Stomach (tissue), 9 donors: ENCODE results near the gene SPRYD4. TPM values are rescaled to one million over a fixed set of nuclear protein-coding genes. Genes with fewer than 3 reads are reported as not detected.

Experiments
- DNase-seq, 2 donors: peaks; one replicate each; pipeline versions ENCODE4 v3.0.0 to v3.0.0-alpha.2; 2013 to 2019
- H3K27ac ChIP-seq, 5 donors: fragments of 200-600 bp in 4 of 5; sonication (generic) in 4 of 5; one replicate each; pipeline ENCODE4 v1.5.1; 2013 to 2019; ENCODE audit warnings: mild to moderate bottlenecking in 1 of 5, moderate library complexity in 1 of 5
- H3K27me3 ChIP-seq, 3 donors: fragments of 200-600 bp; sonication (generic); one replicate each; pipeline ENCODE4 v1.5.1; 2017 to 2019; ENCODE audit warnings: mixed run types in 1 of 3
- H3K36me3 ChIP-seq, 4 donors: fragments of 200-600 bp; sonication (generic); 1 replicate in 3 of 4; 2 replicates in 1 of 4; pipeline ENCODE4 v1.5.1; 2016 to 2019
- H3K4me1 ChIP-seq, 4 donors: fragments of 200-600 bp; sonication (generic); one replicate each; pipeline ENCODE4 v1.5.1; 2016 to 2019
- H3K4me3 ChIP-seq, 4 donors: fragments of 200-600 bp; sonication (generic) in 3 of 4; one replicate each; pipeline ENCODE4 v1.5.1; 2016 to 2019; ENCODE audit warnings: mild to moderate bottlenecking in 1 of 4
- H3K9me3 ChIP-seq, 4 donors: fragments of 200-600 bp; sonication (generic); one replicate each; pipeline ENCODE4 v1.5.1; 2016 to 2019
- EP300 ChIP-seq: sonication (generic); formaldehyde crosslinking; IDR thresholded peaks from one replicate; pipeline ENCODE4 v1.6.1; 2017; ENCODE audit warnings: antibody characterized with exemption
- POLR2A ChIP-seq, 4 donors: fragments of 450-650 bp; IDR thresholded peaks; one replicate each; pipeline ENCODE4 v1.6.1; 2016; ENCODE audit warnings: antibody characterized with exemption in 4 of 4, control low read depth in 2 of 4, mild to moderate bottlenecking in 1 of 4, moderate library complexity in 1 of 4
- POLR2AphosphoS5 ChIP-seq, 3 donors: sonication (generic); formaldehyde crosslinking; IDR thresholded peaks; one replicate each; pipeline ENCODE4 v1.6.1; 2016; ENCODE audit warnings: antibody characterized with exemption in 3 of 3
- WGBS, 5 donors: extraction: QIAGEN DNeasy Blood & Tissue Kit in 3 of 5; methylation state at CpG; one replicate each; pipeline versions ENCODE4 v1.1.5 to v1.1.7; 2013 to 2018; 5-methylcytosine and 5-hydroxymethylcytosine counted together
- intact Hi-C: fragments of 100-400 bp; cut with DNase I; formaldehyde crosslinking; loops from one replicate; pipeline ENCODE4 v1.15.1; 2023; ENCODE audit warnings: low total_unique reads
- polyA plus RNA-seq, 3 donors: library from polyadenylated mRNA; stranded (reverse); fragments of 200-250 nt; gene quantifications; one replicate each; pipeline ENCODE4 v1.2.3, GENCODE V29; 2013
- total RNA-seq, 5 donors: library from RNA; depleted of rRNA; stranded (reverse); fragments of >200 nt; gene quantifications; one replicate each; pipeline versions ENCODE4 v1.1.0 to v1.2.3, GENCODE V29; 2014 to 2016
- TF ChIP-seq, protein P1 (sequence below), 7 experiments: fragments of 450-650 bp in 4 of 7; fragments of 200-600 bp in 3 of 7; sonication (generic) in 3 of 7; IDR thresholded peaks; one replicate each; pipeline ENCODE4 v1.5.1; 2016 to 2019; ENCODE audit warnings: antibody characterized with exemption in 7 of 7, control low read depth in 2 of 7, mild to moderate bottlenecking in 1 of 7
- donor health status: healthy with polysubstance abuse.
- donor health status: Bipolar disorder and iron deficiency.
- donor health status: healthy.

Gene SPRYD4
- total and polyA plus RNA-seq, 8 donors: 0.29 to 5.8 (median 2.0) TPM

DNA sequence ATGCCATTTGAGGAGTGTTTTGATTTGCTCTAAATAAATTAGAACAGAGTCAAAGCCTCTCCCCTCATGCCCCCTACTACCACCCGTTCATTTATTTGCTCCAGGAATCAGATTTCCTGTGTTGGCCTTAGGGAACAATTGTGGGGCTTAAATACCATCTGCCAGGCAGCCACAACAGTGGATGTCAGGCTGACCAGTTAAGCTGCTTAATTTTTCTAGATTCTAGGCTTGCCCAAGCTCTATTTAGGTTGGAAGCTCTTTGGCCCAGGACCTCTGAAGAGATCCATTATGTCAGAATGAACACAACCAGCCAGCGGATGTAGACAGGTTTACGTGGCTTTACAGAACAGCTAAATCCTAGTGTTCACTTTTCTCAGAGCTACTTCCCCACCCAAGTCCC lies 18.1 kb upstream of the SPRYD4 start:
- Histone ChIP-seq H3K27ac (no peak overlapping the region), H3K27me3 (no peaks in the 10 kb centered on the region), H3K9me3 (no peaks in the 10 kb centered on the region), H3K4me1 (peaks cover 9 to 19% (median 13%) of the 10 kb centered on the region in 4 donors), H3K4me3 (no peak overlapping the region), H3K36me3 (no peaks in the 10 kb centered on the region)
- TF ChIP-seq, protein P1, sequence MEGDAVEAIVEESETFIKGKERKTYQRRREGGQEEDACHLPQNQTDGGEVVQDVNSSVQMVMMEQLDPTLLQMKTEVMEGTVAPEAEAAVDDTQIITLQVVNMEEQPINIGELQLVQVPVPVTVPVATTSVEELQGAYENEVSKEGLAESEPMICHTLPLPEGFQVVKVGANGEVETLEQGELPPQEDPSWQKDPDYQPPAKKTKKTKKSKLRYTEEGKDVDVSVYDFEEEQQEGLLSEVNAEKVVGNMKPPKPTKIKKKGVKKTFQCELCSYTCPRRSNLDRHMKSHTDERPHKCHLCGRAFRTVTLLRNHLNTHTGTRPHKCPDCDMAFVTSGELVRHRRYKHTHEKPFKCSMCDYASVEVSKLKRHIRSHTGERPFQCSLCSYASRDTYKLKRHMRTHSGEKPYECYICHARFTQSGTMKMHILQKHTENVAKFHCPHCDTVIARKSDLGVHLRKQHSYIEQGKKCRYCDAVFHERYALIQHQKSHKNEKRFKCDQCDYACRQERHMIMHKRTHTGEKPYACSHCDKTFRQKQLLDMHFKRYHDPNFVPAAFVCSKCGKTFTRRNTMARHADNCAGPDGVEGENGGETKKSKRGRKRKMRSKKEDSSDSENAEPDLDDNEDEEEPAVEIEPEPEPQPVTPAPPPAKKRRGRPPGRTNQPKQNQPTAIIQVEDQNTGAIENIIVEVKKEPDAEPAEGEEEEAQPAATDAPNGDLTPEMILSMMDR (IDR thresholded peaks at IDR 0.05): no peak
- no peak for TF ChIP-seq POLR2A (IDR thresholded peaks at IDR 0.05)
- WGBS, 5 donors: 84 to 93% (median 91%) methylated on average over 3 of the region's 3 CpGs
- intact Hi-C loops: loop anchor here (10.0 kb wide), 1 partner anchor 85 kb away; the partner anchor contains the start of genes APOF and STAT2
- DNase-seq: no peak

DNA sequence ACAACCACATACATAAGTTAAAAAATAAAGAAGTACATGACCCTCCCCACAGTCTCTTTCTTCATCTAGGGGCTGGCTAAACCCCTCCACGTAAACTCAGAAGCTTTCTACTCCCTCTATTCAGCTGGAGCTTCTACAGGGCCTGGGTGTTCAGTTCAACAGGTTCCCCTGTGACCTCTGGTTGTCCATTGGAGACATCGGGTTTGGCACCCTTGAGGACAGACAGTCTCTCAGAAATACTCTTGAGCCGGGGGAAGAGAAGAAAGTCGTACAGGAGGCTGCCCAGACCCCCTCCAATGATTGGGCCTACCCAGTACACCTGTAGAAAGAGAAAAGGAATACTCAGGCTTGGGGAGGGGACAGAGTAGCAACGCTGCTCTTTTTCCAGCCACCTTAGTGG lies 17.2 kb upstream of the SPRYD4 start:
- WGBS, 5 donors: 68 to 80% (median 71%) methylated on average over 5 of the region's 5 CpGs
- Histone ChIP-seq H3K9me3 (no peaks in the 10 kb centered on the region), H3K27me3 (no peaks in the 10 kb centered on the region), H3K27ac (no peak overlapping the region), H3K36me3 (no peaks in the 10 kb centered on the region), H3K4me3 (no peak overlapping the region), H3K4me1 (peaks cover 9 to 19% (median 13%) of the 10 kb centered on the region in 4 donors)
- DNase-seq: no peak
- TF ChIP-seq, protein P1 (IDR thresholded peaks at IDR 0.05): no peak
- TF ChIP-seq POLR2A (IDR thresholded peaks at IDR 0.05): no peak
- intact Hi-C loops: loop anchor here (10.0 kb wide), 1 partner anchor 86 kb away; the partner anchor contains the start of genes APOF and STAT2

DNA sequence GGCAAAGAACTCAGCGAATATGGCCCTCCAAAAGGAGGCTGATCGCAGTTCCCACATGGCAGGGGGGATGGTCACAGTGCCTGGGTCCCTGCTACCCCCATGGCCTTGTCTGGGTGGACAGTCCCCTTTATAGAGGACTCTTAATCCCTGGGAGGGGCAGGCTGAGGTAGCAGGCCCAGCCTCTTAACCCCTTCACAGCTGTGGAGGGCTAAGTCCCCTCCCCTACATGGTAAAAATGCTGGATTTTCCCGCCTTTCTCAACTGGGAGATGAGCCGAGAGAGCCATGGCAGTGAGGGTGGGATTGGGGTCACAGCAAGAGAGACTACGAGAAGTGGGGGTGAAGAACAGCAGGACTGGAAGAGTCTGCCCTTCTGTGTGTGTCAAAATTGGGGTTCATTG lies 13.8 kb upstream of the SPRYD4 start, which contains the start of gene MIP:
TSS of gene MIP (minus strand) at position 101 of the 400 bp plus-strand sequence. CDS start at position 57, 44 bp downstream.
- intact Hi-C loops: loop anchor here (10.0 kb wide), 1 partner anchor 90 kb away; the partner anchor contains the start of genes APOF and STAT2

DNA sequence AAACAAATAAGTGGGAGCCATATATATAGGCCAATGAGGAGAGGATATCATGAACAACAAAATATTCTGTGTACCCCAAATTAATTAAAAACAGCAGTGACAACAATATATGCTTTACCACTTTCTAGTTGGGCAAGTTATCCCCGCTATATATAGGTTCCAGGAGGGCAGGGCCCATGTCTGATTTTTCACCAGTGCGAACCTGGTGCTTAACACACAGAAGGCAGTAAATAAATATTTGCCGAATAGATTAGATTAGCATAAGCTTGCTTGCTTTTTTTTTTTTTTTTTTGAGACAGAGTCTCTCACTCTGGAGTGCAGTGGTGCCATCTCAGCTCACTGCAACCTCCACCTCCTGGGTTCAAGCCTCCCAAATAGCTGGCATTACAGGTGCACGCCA lies 10.6 kb upstream of the SPRYD4 start:
- Histone ChIP-seq H3K4me3 (no peak overlapping the region), H3K27ac (no peak overlapping the region), H3K36me3 (no peaks in the 10 kb centered on the region), H3K27me3 (no peaks in the 10 kb centered on the region), H3K4me1 (peaks cover 0 to 11% (median 2%) of the 10 kb centered on the region in 4 donors), H3K9me3 (no peaks in the 10 kb centered on the region)
- DNase-seq: peak; percentile 55 to 67
- WGBS, 5 donors: 37 to 64% (median 50%) methylated on average over 4 of the region's 4 CpGs
- TF ChIP-seq POLR2A (IDR thresholded peaks at IDR 0.05): no peak
- TF ChIP-seq EP300: no peak
- TF ChIP-seq, protein P1 (IDR thresholded peaks at IDR 0.05): no peak
- no peak for TF ChIP-seq POLR2AphosphoS5 (IDR thresholded peaks at IDR 0.05)
- intact Hi-C loops: loop anchor here (10.0 kb wide), 1 partner anchor 93 kb away; the partner anchor contains the start of genes APOF and STAT2

More for the DNA sequence above, 13.8 kb upstream of the SPRYD4 start, which contains the start of gene MIP:
- Histone ChIP-seq H3K36me3 (no peaks in the 10 kb centered on the region), H3K4me3 (no peak within 1 kb of the TSS), H3K27me3 (no peaks in the 10 kb centered on the region), H3K9me3 (no peaks in the 10 kb centered on the region), H3K4me1 (peaks cover 3 to 18% (median 5%) of the 10 kb centered on the region in 4 donors), H3K27ac (no peak within 1 kb of the TSS)
- TF ChIP-seq POLR2A (IDR thresholded peaks at IDR 0.05): no peak
- TF ChIP-seq EP300: no peak
- TF ChIP-seq POLR2AphosphoS5 (IDR thresholded peaks at IDR 0.05): no peak
- TF ChIP-seq, protein P1 (IDR thresholded peaks at IDR 0.05): no peak
- 75 to 94% (median 90%) methylated on average over 4 to 5 of the region's 5 CpGs for whole genome bisulfite sequencing, 5 donors
- DNase-seq: no peak
